Measurements from ENCODE around the gene NLRX1. TPM values are rescaled to one million over a fixed set of nuclear protein-coding genes. Genes with fewer than 3 reads are reported as not detected.
"Not testable (repeated sequence)": the region's sequence is repeated elsewhere in the genome, so short reads cannot be mapped to it uniquely, and the experiment has no call there.

NLRX1 gene
- total RNA-seq, 1 experiment from 2014 or later: not detected

GRCh38 chr11:119180729-119181676, 12.5 kb downstream of the NLRX1 start:
- no peak for DNase-seq (ENCODE audit: low spot score)
- in situ Hi-C loops (cut with HindIII; ENCODE audit: low sequenced_read_pairs): no loop called here

GRCh38 chr11:119181677-119182412, 13.3 kb downstream of the NLRX1 start:
- in situ Hi-C loops (cut with HindIII; ENCODE audit: low sequenced_read_pairs): no loop called here
- no peak for DNase-seq (ENCODE audit: low spot score)

GRCh38 chr11:119184399-119184798, 15.9 kb downstream of the NLRX1 start:
- in situ Hi-C loops (cut with HindIII; ENCODE audit: low sequenced_read_pairs); DNase-seq (ENCODE audit: low spot score): not testable (repeated sequence)

GRCh38 chr11:119185981-119186634, 17.6 kb downstream of the NLRX1 start:
- in situ Hi-C loops (cut with HindIII; ENCODE audit: low sequenced_read_pairs): no loop called here
- DNase-seq (ENCODE audit: low spot score): no peak

GRCh38 chr11:119187123-119187892, 18.8 kb downstream of the NLRX1 start:
- DNase-seq (ENCODE audit: low spot score): no peak
- in situ Hi-C loops (cut with HindIII; ENCODE audit: low sequenced_read_pairs): no loop called here

- in situ Hi-C loops (cut with HindIII; ENCODE audit: low sequenced_read_pairs): no loop called here
- no peak for DNase-seq (ENCODE audit: low spot score)
Measured at GRCh38 chr11:119188067-119188466, 19.5 kb downstream of the NLRX1 start.

- in situ Hi-C loops (cut with HindIII; ENCODE audit: low sequenced_read_pairs): no loop called here
- no peak for DNase-seq (ENCODE audit: low spot score)
Measured at GRCh38 chr11:119188887-119189286, 20.4 kb downstream of the NLRX1 start.

- in situ Hi-C loops (cut with HindIII; ENCODE audit: low sequenced_read_pairs): no loop called here
- no peak for DNase-seq (ENCODE audit: low spot score)
Measured at GRCh38 chr11:119189393-119189792, 20.9 kb downstream of the NLRX1 start.

GRCh38 chr11:119190531-119190930, 22.0 kb downstream of the NLRX1 start:
- in situ Hi-C loops (cut with HindIII; ENCODE audit: low sequenced_read_pairs): no loop called here
- no peak for DNase-seq (ENCODE audit: low spot score)

- DNase-seq (ENCODE audit: low spot score); in situ Hi-C loops (cut with HindIII; ENCODE audit: low sequenced_read_pairs): not testable (repeated sequence)
Measured at GRCh38 chr11:119191265-119191664, 22.7 kb downstream of the NLRX1 start.

GRCh38 chr11:119192111-119192510, 23.6 kb downstream of the NLRX1 start:
- DNase-seq (ENCODE audit: low spot score): no peak

GRCh38 chr11:119193001-119193400, 24.5 kb downstream of the NLRX1 start:
- in situ Hi-C loops (cut with HindIII; ENCODE audit: low sequenced_read_pairs): no loop called here

More at GRCh38 chr11:119192111-119192510, 23.6 kb downstream of the NLRX1 start:
- in situ Hi-C loops (cut with HindIII; ENCODE audit: low sequenced_read_pairs): no loop called here

GRCh38 chr11:119193626-119194025, 25.1 kb downstream of the NLRX1 start:
- no peak for DNase-seq (ENCODE audit: low spot score)
- in situ Hi-C loops (cut with HindIII; ENCODE audit: low sequenced_read_pairs): no loop called here

More at GRCh38 chr11:119193001-119193400, 24.5 kb downstream of the NLRX1 start:
- no peak for DNase-seq (ENCODE audit: low spot score)

GRCh38 chr11:119194811-119195440, 26.4 kb downstream of the NLRX1 start:
- in situ Hi-C loops (cut with HindIII; ENCODE audit: low sequenced_read_pairs): no loop called here
- DNase-seq (ENCODE audit: low spot score): no peak

GRCh38 chr11:119195680-119196079, 27.2 kb downstream of the NLRX1 start:
- in situ Hi-C loops (cut with HindIII; ENCODE audit: low sequenced_read_pairs): no loop called here
- peak; percentile 16 for DNase-seq (ENCODE audit: low spot score)

GRCh38 chr11:119196833-119197483, 28.4 kb downstream of the NLRX1 start:
- in situ Hi-C loops (cut with HindIII; ENCODE audit: low sequenced_read_pairs): no loop called here
- peak; percentile 91 for DNase-seq (ENCODE audit: low spot score)

- DNase-seq (ENCODE audit: low spot score): no peak
- in situ Hi-C loops (cut with HindIII; ENCODE audit: low sequenced_read_pairs): no loop called here
Measured at GRCh38 chr11:119198925-119199324, 30.4 kb downstream of the NLRX1 start.

- DNase-seq (ENCODE audit: low spot score); in situ Hi-C loops (cut with HindIII; ENCODE audit: low sequenced_read_pairs): not testable (repeated sequence)
Measured at GRCh38 chr11:119201236-119201635, 32.7 kb downstream of the NLRX1 start.

All from G401 (cell line).